COLO829 (cell line): ENCODE measurements around the gene PRICKLE2.

ENCODE experiments used
- DNase-seq: peaks from one replicate; pipeline ENCODE4 v3.0.0; 2012; ENCODE audit warnings: low spot score

Gene PRICKLE2

GRCh38 chr3:64160000-64160695, 65.1 kb downstream of the PRICKLE2 start:
- no peak for DNase-seq

GRCh38 chr3:64158334-64158733, 66.9 kb downstream of the PRICKLE2 start:
- no peak for DNase-seq

- DNase-seq, result no peak
Observed at GRCh38 chr3:64157150-64158035, 67.9 kb downstream of the PRICKLE2 start.

- DNase-seq, result no peak
Observed at GRCh38 chr3:64155328-64155727, 69.9 kb downstream of the PRICKLE2 start.

- no peak for DNase-seq
Observed at GRCh38 chr3:64152676-64153466, 72.4 kb downstream of the PRICKLE2 start.

GRCh38 chr3:64152086-64152485, 73.2 kb downstream of the PRICKLE2 start:
- DNase-seq, result no peak

- DNase-seq, result no peak
Observed at GRCh38 chr3:64151342-64151871, 73.9 kb downstream of the PRICKLE2 start.

- DNase-seq, result no peak
Observed at GRCh38 chr3:64150623-64151207, 74.6 kb downstream of the PRICKLE2 start.

- DNase-seq, result no peak
Observed at GRCh38 chr3:64149886-64150285, 75.4 kb downstream of the PRICKLE2 start.

GRCh38 chr3:64148955-64149653, 76.2 kb downstream of the PRICKLE2 start:
- DNase-seq, result no peak

- no peak for DNase-seq
Observed at GRCh38 chr3:64147211-64147610, 78.1 kb downstream of the PRICKLE2 start.

- DNase-seq, result no peak
Observed at GRCh38 chr3:64145438-64145837, 79.8 kb downstream of the PRICKLE2 start.

GRCh38 chr3:64144241-64144900, 80.9 kb downstream of the PRICKLE2 start:
- DNase-seq, result no peak

- DNase-seq, result peak; percentile 86
Observed at GRCh38 chr3:64143409-64144130, 81.7 kb downstream of the PRICKLE2 start.

GRCh38 chr3:64141476-64141875, 83.8 kb downstream of the PRICKLE2 start:
- DNase-seq, result peak; percentile 62

GRCh38 chr3:64140651-64141050, 84.6 kb downstream of the PRICKLE2 start:
- DNase-seq, result no peak

GRCh38 chr3:64138656-64139375, 86.5 kb downstream of the PRICKLE2 start:
- DNase-seq, result no peak

GRCh38 chr3:64138046-64138445, 87.2 kb downstream of the PRICKLE2 start:
- no peak for DNase-seq

GRCh38 chr3:64134882-64135281, 90.4 kb downstream of the PRICKLE2 start:
- DNase-seq, result no peak
